NCI-H345 treated with DMSO at 0.1 percent for 48 hours (cell line): ENCODE data around the gene PTEN.
"Not testable (repeated sequence)": the region's sequence is repeated elsewhere in the genome, so short reads cannot be mapped to it uniquely, and the experiment has no call there.

ENCODE experiments used
- DNase-seq: peaks from one replicate; lab custom pipeline; 2025; ENCODE audit not compliant: unreplicated experiment; lab: John Stamatoyannopoulos, UW

The PTEN gene

GRCh38 chr10:87868277-87868676 is 4.9 kb downstream of the PTEN start:
- DNase-seq: no peak

- not testable (repeated sequence) for DNase-seq
These were observed 5.7 kb downstream of the PTEN start for GRCh38 chr10:87869139-87869538.

- no peak for DNase-seq
These were observed 6.5 kb downstream of the PTEN start for GRCh38 chr10:87869773-87870551.

GRCh38 chr10:87872828-87873227 is 9.4 kb downstream of the PTEN start:
- no peak for DNase-seq

- no peak for DNase-seq
These were observed 10.2 kb downstream of the PTEN start for GRCh38 chr10:87873656-87874055.

GRCh38 chr10:87875929-87876571 is 12.6 kb downstream of the PTEN start:
- no peak for DNase-seq

GRCh38 chr10:87878664-87879459 is 15.4 kb downstream of the PTEN start:
- DNase-seq: no peak

- no peak for DNase-seq
These were observed 16.9 kb downstream of the PTEN start for GRCh38 chr10:87880336-87880735.

GRCh38 chr10:87881373-87882059 is 18.1 kb downstream of the PTEN start:
- DNase-seq: not testable (repeated sequence)

- no peak for DNase-seq
These were observed 19.3 kb downstream of the PTEN start for GRCh38 chr10:87882555-87883294.

- no peak for DNase-seq
These were observed 23.2 kb downstream of the PTEN start for GRCh38 chr10:87886635-87887034.

- no peak for DNase-seq
These were observed 23.7 kb downstream of the PTEN start for GRCh38 chr10:87887146-87887545.

GRCh38 chr10:87887548-87888289 is 24.3 kb downstream of the PTEN start:
- no peak for DNase-seq

GRCh38 chr10:87895430-87895829 is 32.0 kb downstream of the PTEN start:
- DNase-seq: no peak

GRCh38 chr10:87896216-87896615 is 32.8 kb downstream of the PTEN start:
- no peak for DNase-seq

GRCh38 chr10:87897957-87898356 is 34.5 kb downstream of the PTEN start:
- not testable (repeated sequence) for DNase-seq

- not testable (repeated sequence) for DNase-seq
These were observed 40.0 kb downstream of the PTEN start for GRCh38 chr10:87903396-87903795.

- DNase-seq: no peak
These were observed 49.9 kb downstream of the PTEN start for GRCh38 chr10:87913156-87913921.

GRCh38 chr10:87915406-87915805 is 52.0 kb downstream of the PTEN start:
- DNase-seq: no peak
